Left lung (tissue), 10 donors: ENCODE measurements around the gene RBM17. TPM values are rescaled to one million over a fixed set of nuclear protein-coding genes. Genes with fewer than 3 reads are reported as not detected.
"Not testable (repeated sequence)": the region's sequence is repeated elsewhere in the genome, so short reads cannot be mapped to it uniquely, and the experiment has no call there.

Experiments
- ATAC-seq: fragments of 200-7000 bp; cut with Tn5 transposase; one replicate; pipeline ENCODE4 v1.9.1; 2020; ENCODE audit warnings: moderate library complexity
- DNase-seq, 4 donors: peaks; one replicate each; pipeline ENCODE4 v3.0.0-alpha.2; 2013 to 2020
- H3K27ac ChIP-seq, 2 donors: fragments of 200-600 bp; sonication (generic) in 1 of 2; one replicate each; pipeline versions ENCODE4 v1.5.0 to v1.8.0; 2020 to 2021
- H3K27me3 ChIP-seq, 2 donors: fragments of 200-600 bp; sonication (generic) in 1 of 2; one replicate each; pipeline versions ENCODE4 v1.5.0 to v1.8.0; 2020 to 2021
- H3K36me3 ChIP-seq, 2 donors: fragments of 200-600 bp; sonication (generic) in 1 of 2; one replicate each; pipeline versions ENCODE4 v1.5.0 to v1.8.0; 2020 to 2021
- H3K4me1 ChIP-seq, 2 donors: fragments of 200-600 bp; one replicate each; pipeline ENCODE4 v1.8.0; 2021
- H3K4me3 ChIP-seq, 2 donors: fragments of 200-600 bp; sonication (generic) in 1 of 2; one replicate each; pipeline versions ENCODE4 v1.5.0 to v1.8.0; 2020 to 2021; ENCODE audit warnings: mild to moderate bottlenecking in 1 of 2
- H3K9me3 ChIP-seq, 2 donors: fragments of 200-600 bp; sonication (generic) in 1 of 2; one replicate each; pipeline versions ENCODE4 v1.5.0 to v1.8.0; 2020 to 2021
- CTCF ChIP-seq, 2 donors: fragments of 200-600 bp; sonication (generic) in 1 of 2; IDR thresholded peaks; one replicate each; pipeline versions ENCODE4 v1.5.0 to v1.8.0; 2021; ENCODE audit warnings: antibody characterized with exemption in 2 of 2
- intact Hi-C, 2 donors: fragments of 100-400 bp; cut with DNase I; formaldehyde crosslinking; loops; one replicate each; pipeline versions ENCODE4 v1.11.2 to v1.14.2; 2022
- polyA plus RNA-seq, 6 donors: library from polyadenylated mRNA; unstranded; fragments of 120-200 nt; gene quantifications; one replicate each; pipeline ENCODE4 v1.2.1, GENCODE V29; 2013; ENCODE audit not compliant: insufficient read length in 6 of 6
- total RNA-seq, 2 donors: library from RNA; stranded (reverse); fragmentation: NEBNext Ultra II Directional; extraction: Animal tissue kit (Norgen Biotek cat#: 25700); gene quantifications; one replicate each; pipeline ENCODE4 v1.2.1, GENCODE V29; 2021
- donor health status: DM: no; HTN: yes; CAD: no.
- donor health status: DM: no; HTN: no; CAD: no.

The RBM17 gene
- total and polyA plus RNA-seq, 8 donors: 63.2 to 215 (median 185) TPM

GRCh38 chr10:6098156-6098555 is 9.3 kb downstream of the RBM17 start:
- DNase-seq: no peak
- H3K4me3 ChIP-seq: no peak overlapping the region
- no peaks in the 10 kb centered on the region for H3K27me3 ChIP-seq
- no peak overlapping the region for H3K27ac ChIP-seq
- intact Hi-C loops: no loop called here
- H3K36me3 ChIP-seq: peaks cover 0 to 61% of the 10 kb centered on the region in 2 donors
- TF ChIP-seq CTCF (IDR thresholded peaks at IDR 0.05): no peak
- ATAC-seq: no peak
- no peaks in the 10 kb centered on the region for H3K9me3 ChIP-seq
- H3K4me1 ChIP-seq: peaks cover 0 to 35% of the 10 kb centered on the region in 2 donors

GRCh38 chr10:6100370-6100769 is 11.5 kb downstream of the RBM17 start:
- TF ChIP-seq CTCF (IDR thresholded peaks at IDR 0.05): no peak
- ATAC-seq (no peak), DNase-seq (no peak)
- no peaks in the 10 kb centered on the region for H3K9me3 ChIP-seq
- peaks cover 0 to 13% of the 10 kb centered on the region in 2 donors for H3K4me1 ChIP-seq
- intact Hi-C loops: no loop called here
- H3K27me3 ChIP-seq: no peaks in the 10 kb centered on the region
- H3K27ac ChIP-seq: no peak overlapping the region
- H3K4me3 ChIP-seq: no peak overlapping the region
- peaks cover 0 to 80% of the 10 kb centered on the region in 2 donors for H3K36me3 ChIP-seq

- Histone ChIP-seq H3K36me3 (peaks cover 0 to 88% of the 10 kb centered on the region in 2 donors), H3K4me3 (no peak overlapping the region), H3K4me1 (peaks cover 0 to 5% of the 10 kb centered on the region in 2 donors), H3K27me3 (no peaks in the 10 kb centered on the region), H3K27ac (no peak overlapping the region), H3K9me3 (no peaks in the 10 kb centered on the region)
- ATAC-seq (no peak), DNase-seq (no peak)
- TF ChIP-seq CTCF (IDR thresholded peaks at IDR 0.05): no peak
- intact Hi-C loops: no loop called here
Observed at GRCh38 chr10:6101181-6101580, 12.3 kb downstream of the RBM17 start.

GRCh38 chr10:6102128-6102527 is 13.3 kb downstream of the RBM17 start:
- DNase-seq (no peak), ATAC-seq (no peak)
- H3K9me3 ChIP-seq: no peaks in the 10 kb centered on the region
- H3K4me3 ChIP-seq: no peak overlapping the region
- no peaks in the 10 kb centered on the region for H3K4me1 ChIP-seq
- peaks cover 0 to 93% of the 10 kb centered on the region in 2 donors for H3K36me3 ChIP-seq
- no peaks in the 10 kb centered on the region for H3K27me3 ChIP-seq
- no peak overlapping the region for H3K27ac ChIP-seq
- TF ChIP-seq CTCF (IDR thresholded peaks at IDR 0.05): no peak
- intact Hi-C loops: no loop called here

- Histone ChIP-seq H3K4me1 (peaks cover 0 to 5% of the 10 kb centered on the region in 2 donors), H3K9me3 (no peaks in the 10 kb centered on the region), H3K27me3 (no peaks in the 10 kb centered on the region), H3K4me3 (no peak overlapping the region), H3K27ac (no peak overlapping the region), H3K36me3 (peaks cover 0 to 93% of the 10 kb centered on the region in 2 donors)
- intact Hi-C loops: no loop called here
- DNase-seq (no peak), ATAC-seq (no peak)
- TF ChIP-seq CTCF (IDR thresholded peaks at IDR 0.05): no peak
Observed at GRCh38 chr10:6103591-6103990, 14.8 kb downstream of the RBM17 start.

- not testable (repeated sequence) for H3K27me3 ChIP-seq, H3K27ac ChIP-seq, DNase-seq, H3K9me3 ChIP-seq, ATAC-seq, H3K4me3 ChIP-seq
- H3K4me1 ChIP-seq: peaks cover 0 to 12% of the 10 kb centered on the region in 2 donors
- peaks cover 0 to 93% of the 10 kb centered on the region in 2 donors for H3K36me3 ChIP-seq
- intact Hi-C loops: loop anchor here in 1 of 2 donors (2.0 kb wide), 1 partner anchor 293 kb away; no protein-coding TSS in a partner anchor
Observed at GRCh38 chr10:6107616-6108015, 18.8 kb downstream of the RBM17 start.
